ENCODE data around the gene MBTPS1.
"Not testable (repeated sequence)": the region's sequence is repeated elsewhere in the genome, so short reads cannot be mapped to it uniquely, and the experiment has no call there.

MBTPS1 gene

DNA sequence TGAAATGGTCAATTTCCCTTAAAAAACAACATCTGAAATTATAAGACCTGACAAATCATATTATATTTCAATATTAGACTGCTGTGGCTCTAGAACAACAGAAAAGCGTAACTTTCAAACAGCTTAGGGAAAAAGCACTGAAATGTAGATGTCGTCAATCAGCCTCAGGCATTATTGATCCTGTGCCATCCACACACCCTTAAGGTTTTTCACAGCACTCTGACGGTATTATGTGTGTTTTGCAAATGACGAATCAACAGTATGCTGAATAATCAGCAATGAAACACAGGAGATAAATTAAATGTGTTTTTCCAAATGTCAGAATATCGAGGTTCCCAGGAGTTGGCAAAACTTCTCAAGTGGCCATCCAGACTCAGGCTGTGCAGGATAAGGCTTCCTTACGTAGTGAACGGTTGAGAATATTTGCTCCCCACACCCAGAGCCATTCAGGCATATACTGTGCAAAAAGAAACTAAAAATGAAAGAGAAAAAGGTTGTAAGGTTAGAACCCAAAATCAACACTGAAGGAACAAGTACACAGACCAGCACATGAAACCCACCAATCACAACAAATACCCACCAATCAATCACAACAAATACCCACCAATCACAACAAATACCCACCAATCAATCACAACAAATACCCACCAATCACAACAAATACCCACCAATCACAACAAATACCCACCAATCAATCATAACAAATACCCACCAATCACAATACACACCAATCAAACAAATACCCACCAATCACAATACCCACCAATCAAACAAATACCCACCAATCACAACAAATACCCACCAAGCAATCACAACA is 7.7 kb upstream of the MBTPS1 start:
- Histone ChIP-seq H3K27me3 (ENCODE audit: low read depth, low read length) (no peaks in the 10 kb centered on the region), H3K9ac (ENCODE audit: low read length) (no peak overlapping the region), H2AFZ (ENCODE audit: low read depth, low read length) (no peak overlapping the region), H3K9me3 (ENCODE audit: insufficient read depth, low read length) (no peaks in the 10 kb centered on the region), H4K20me1 (ENCODE audit: insufficient read depth, low read length) (no peaks in the 10 kb centered on the region), H3K4me2 (ENCODE audit: low read length) (no peak overlapping the region), H3K36me3 (replicated peaks; ENCODE audit: low read depth, low read length) (peaks cover 7% of the 10 kb centered on the region), H3K4me3 (ENCODE audit: low read length) (no peak overlapping the region), H3K27ac (ENCODE audit: low read length) (no peak overlapping the region), H3K4me1 (ENCODE audit: low read length) (no peaks in the 10 kb centered on the region), H3K79me2 (ENCODE audit: low read length) (no peaks in the 10 kb centered on the region)
- TF ChIP-seq EZH2phosphoT487 (IDR thresholded peaks at IDR 0.05; ENCODE audit: low read depth) = no peak

DNA sequence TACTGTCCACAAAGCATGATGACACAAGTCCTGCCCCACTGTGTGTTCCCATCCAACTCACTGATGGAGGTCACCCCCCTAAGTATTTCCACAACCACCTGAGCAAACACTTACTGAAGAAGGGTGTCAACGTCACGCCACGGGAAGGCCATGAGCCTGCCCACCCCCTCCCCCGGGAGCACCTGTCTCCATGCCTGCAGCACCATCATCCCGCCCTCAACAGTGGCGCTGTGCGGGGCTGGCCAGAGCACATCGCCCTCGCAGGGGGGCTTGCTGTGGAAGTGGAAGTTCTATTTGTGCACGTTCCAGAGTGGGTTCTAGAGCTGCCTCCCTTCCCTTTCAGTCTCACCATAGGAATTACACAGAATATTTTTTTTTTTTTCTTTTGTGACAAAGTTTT is 4.3 kb upstream of the MBTPS1 start:
- Histone ChIP-seq H3K4me2 (ENCODE audit: low read length) (no peak overlapping the region), H2AFZ (ENCODE audit: low read depth, low read length) (no peak overlapping the region), H3K4me3 (ENCODE audit: low read length) (no peak overlapping the region), H3K27ac (ENCODE audit: low read length) (no peak overlapping the region), H3K36me3 (replicated peaks; ENCODE audit: low read depth, low read length) (peaks cover 4% of the 10 kb centered on the region), H4K20me1 (ENCODE audit: insufficient read depth, low read length) (no peaks in the 10 kb centered on the region), H3K27me3 (ENCODE audit: low read depth, low read length) (no peaks in the 10 kb centered on the region), H3K9me3 (ENCODE audit: insufficient read depth, low read length) (no peaks in the 10 kb centered on the region), H3K4me1 (ENCODE audit: low read length) (peaks cover 4% of the 10 kb centered on the region; the same call in 1 of the 2 replicates), H3K79me2 (ENCODE audit: low read length) (peaks cover 4% of the 10 kb centered on the region), H3K9ac (ENCODE audit: low read length) (no peak overlapping the region)
- TF ChIP-seq, protein P1, sequence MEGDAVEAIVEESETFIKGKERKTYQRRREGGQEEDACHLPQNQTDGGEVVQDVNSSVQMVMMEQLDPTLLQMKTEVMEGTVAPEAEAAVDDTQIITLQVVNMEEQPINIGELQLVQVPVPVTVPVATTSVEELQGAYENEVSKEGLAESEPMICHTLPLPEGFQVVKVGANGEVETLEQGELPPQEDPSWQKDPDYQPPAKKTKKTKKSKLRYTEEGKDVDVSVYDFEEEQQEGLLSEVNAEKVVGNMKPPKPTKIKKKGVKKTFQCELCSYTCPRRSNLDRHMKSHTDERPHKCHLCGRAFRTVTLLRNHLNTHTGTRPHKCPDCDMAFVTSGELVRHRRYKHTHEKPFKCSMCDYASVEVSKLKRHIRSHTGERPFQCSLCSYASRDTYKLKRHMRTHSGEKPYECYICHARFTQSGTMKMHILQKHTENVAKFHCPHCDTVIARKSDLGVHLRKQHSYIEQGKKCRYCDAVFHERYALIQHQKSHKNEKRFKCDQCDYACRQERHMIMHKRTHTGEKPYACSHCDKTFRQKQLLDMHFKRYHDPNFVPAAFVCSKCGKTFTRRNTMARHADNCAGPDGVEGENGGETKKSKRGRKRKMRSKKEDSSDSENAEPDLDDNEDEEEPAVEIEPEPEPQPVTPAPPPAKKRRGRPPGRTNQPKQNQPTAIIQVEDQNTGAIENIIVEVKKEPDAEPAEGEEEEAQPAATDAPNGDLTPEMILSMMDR (IDR thresholded peaks at IDR 0.05; ENCODE audit: low read depth, low read length) = no peak
- TF ChIP-seq EZH2phosphoT487 (IDR thresholded peaks at IDR 0.05; ENCODE audit: low read depth) = no peak

DNA sequence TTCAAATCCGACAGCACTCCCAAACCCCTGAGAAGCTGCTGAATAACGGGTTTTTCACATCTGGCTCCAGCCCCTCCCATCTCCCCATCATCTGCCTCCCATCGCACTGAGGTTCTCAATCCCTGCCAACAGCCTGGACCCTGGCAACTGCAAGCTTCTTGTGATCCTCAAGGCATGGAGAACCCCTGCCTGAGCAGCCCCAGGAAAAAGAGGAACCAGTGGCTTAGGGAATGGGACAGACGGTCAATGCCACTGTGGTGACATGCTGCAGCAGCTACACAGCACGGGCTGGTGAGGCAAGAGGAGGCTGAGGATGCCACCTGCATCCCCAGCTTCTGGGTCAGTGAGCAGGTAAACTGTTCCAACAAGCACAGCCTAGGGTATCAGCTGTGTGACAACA is 3.3 kb upstream of the MBTPS1 start:
- no peak overlapping the region for H3K27ac ChIP-seq (ENCODE audit: low read length)
- no peak overlapping the region for H2AFZ ChIP-seq (ENCODE audit: low read depth, low read length)
- no peak for TF ChIP-seq EZH2phosphoT487 (IDR thresholded peaks at IDR 0.05; ENCODE audit: low read depth)
- TF ChIP-seq, protein P1 (IDR thresholded peaks at IDR 0.05; ENCODE audit: low read depth, low read length) = no peak
- H4K20me1 ChIP-seq (ENCODE audit: insufficient read depth, low read length) = peaks cover 5% of the 10 kb centered on the region
- no peaks in the 10 kb centered on the region for H3K27me3 ChIP-seq (ENCODE audit: low read depth, low read length)
- peaks cover 4% of the 10 kb centered on the region for H3K36me3 ChIP-seq (replicated peaks; ENCODE audit: low read depth, low read length)
- H3K9ac ChIP-seq (ENCODE audit: low read length) = no peak overlapping the region
- H3K4me1 ChIP-seq (ENCODE audit: low read length) = peaks cover 11% of the 10 kb centered on the region; the same call in 1 of the 2 replicates
- no peak overlapping the region for H3K4me3 ChIP-seq (ENCODE audit: low read length)
- no peak overlapping the region for H3K4me2 ChIP-seq (ENCODE audit: low read length)
- H3K79me2 ChIP-seq (ENCODE audit: low read length) = peaks cover 14% of the 10 kb centered on the region
- no peaks in the 10 kb centered on the region for H3K9me3 ChIP-seq (ENCODE audit: insufficient read depth, low read length)

DNA sequence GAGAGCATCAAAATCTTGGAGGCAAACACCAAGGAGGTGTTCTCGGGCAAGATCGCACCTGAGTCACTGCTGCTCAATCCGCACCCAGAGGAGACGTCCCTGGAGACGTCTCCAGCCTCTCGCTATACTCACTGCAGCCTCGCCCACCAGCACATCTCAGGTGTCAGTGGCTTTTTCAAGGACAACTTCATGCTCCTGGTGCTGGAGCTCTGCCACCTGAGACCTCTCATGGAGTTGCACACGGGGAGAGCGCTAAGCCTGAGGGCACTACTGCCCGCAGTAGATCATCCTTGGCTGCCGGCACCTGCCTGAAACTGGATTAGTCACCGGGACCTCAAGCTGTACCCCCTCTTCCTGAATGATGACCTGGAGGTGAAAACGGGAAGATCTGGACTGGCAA is 2.6 kb upstream of the MBTPS1 start:
- Histone ChIP-seq H3K79me2 (ENCODE audit: low read length) (peaks cover 20% of the 10 kb centered on the region), H4K20me1 (ENCODE audit: insufficient read depth, low read length) (peaks cover 6% of the 10 kb centered on the region), H3K9me3 (ENCODE audit: insufficient read depth, low read length) (no peaks in the 10 kb centered on the region), H3K4me2 (ENCODE audit: low read length) (no peak overlapping the region), H3K4me3 (ENCODE audit: low read length) (no peak overlapping the region), H3K36me3 (replicated peaks; ENCODE audit: low read depth, low read length) (peaks cover 4% of the 10 kb centered on the region), H2AFZ (ENCODE audit: low read depth, low read length) (no peak overlapping the region), H3K27me3 (ENCODE audit: low read depth, low read length) (no peaks in the 10 kb centered on the region), H3K27ac (ENCODE audit: low read length) (no peak overlapping the region), H3K9ac (ENCODE audit: low read length) (no peak overlapping the region), H3K4me1 (ENCODE audit: low read length) (peaks cover 11% of the 10 kb centered on the region; the same call in 1 of the 2 replicates)
- TF ChIP-seq, protein P1 (IDR thresholded peaks at IDR 0.05; ENCODE audit: low read depth, low read length) = no peak
- TF ChIP-seq EZH2phosphoT487 (IDR thresholded peaks at IDR 0.05; ENCODE audit: low read depth) = no peak

DNA sequence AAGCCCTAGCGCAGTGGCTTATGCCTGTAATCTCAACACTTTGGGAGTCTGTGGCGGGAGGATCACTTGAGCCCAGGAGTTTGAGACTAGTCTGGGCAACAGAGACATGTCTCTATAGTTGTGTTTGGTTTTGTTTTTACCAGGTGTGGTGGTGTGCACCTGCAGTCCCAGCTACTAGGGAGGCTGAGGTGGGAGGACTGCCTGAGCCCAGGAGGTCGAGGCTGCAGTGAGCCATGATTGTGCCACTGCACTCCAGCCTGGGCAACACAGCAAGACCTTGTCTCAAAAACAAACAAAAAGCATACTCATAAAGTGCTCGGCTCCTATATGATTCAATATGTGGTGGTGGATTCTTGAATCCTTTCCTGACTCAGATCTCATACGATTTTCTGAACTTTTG is 1.6 kb upstream of the MBTPS1 start:
- H3K36me3 ChIP-seq (replicated peaks; ENCODE audit: low read depth, low read length); H3K27me3 ChIP-seq (ENCODE audit: low read depth, low read length); H4K20me1 ChIP-seq (ENCODE audit: insufficient read depth, low read length); H3K27ac ChIP-seq (ENCODE audit: low read length); H3K4me3 ChIP-seq (ENCODE audit: low read length); H3K9ac ChIP-seq (ENCODE audit: low read length); H3K4me2 ChIP-seq (ENCODE audit: low read length); H3K9me3 ChIP-seq (ENCODE audit: insufficient read depth, low read length); H2AFZ ChIP-seq (ENCODE audit: low read depth, low read length): not testable (repeated sequence)
- peaks cover 11% of the 10 kb centered on the region; the same call in 1 of the 2 replicates for H3K4me1 ChIP-seq (ENCODE audit: low read length)
- peaks cover 30% of the 10 kb centered on the region for H3K79me2 ChIP-seq (ENCODE audit: low read length)
